Measurements from ENCODE around the gene VPS37B.

DNA sequence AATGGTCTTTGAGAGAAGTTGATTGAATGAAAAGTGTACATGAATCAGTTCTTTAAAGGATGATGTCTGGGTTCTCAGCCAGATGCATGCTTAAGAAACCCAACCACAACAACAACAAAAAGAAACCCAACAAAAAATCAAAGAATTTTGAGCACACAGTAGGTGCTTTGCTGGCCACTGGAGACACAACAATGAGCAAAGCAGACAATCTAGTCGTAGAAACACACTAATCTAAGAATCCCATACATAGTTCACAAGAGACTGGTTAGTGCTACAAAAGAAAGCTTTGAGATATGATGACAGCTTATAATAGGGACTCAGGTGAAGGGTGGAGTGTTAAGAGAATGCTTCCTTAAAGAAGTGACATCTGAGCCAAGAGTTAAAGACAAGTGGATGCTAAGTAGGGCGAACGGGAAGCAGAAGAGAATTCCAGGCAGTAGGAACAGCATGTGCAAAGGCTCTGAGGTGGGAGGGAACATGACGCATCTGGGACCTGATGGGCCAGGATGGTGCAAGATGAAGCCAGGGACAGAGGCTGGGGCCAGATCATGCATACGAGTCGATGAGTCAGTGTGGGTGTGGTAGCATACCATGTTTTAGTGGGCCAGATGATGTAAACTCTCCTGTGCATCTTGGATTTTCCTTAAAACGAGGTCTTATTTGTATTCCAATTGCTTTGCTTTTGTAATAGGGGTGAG is 65.3 kb downstream of the VPS37B start:
- TF ChIP-seq POLR2A (IDR thresholded peaks at IDR 0.05; ENCODE audit: low read depth, low read length) (no peak), TAF1 (IDR thresholded peaks at IDR 0.05; ENCODE audit: borderline replicate concordance, low read depth, low read length) (no peak)

Data from GM12892 (cell line).